Measurements from ENCODE around the gene CHEK1.

DNA sequence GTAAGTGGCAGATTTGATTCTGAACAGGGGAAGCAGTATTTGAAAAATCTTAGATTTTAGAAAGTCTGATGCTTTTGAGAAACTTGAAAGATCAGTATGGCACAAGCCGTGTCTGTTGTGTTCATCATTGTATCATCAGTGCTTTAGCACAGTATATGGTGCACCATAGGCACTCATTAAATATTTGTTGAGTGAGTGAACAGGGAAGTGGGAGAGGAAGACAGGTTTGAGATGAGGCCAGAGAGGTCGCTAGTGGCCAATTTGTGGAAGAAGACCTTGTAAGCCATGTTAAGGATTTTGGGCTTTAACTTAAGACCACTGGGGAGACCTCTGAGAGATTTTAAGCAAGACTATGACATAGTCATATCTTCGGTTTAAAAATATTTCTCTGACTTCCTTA is 12.9 kb downstream of the CHEK1 start:
- TF ChIP-seq ZNF232 (CRISPR knock-in tag; IDR thresholded peaks at IDR 0.05): no peak
- TF ChIP-seq, protein P1, sequence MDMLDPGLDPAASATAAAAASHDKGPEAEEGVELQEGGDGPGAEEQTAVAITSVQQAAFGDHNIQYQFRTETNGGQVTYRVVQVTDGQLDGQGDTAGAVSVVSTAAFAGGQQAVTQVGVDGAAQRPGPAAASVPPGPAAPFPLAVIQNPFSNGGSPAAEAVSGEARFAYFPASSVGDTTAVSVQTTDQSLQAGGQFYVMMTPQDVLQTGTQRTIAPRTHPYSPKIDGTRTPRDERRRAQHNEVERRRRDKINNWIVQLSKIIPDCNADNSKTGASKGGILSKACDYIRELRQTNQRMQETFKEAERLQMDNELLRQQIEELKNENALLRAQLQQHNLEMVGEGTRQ (CRISPR knock-in tag; IDR thresholded peaks at IDR 0.05): no peak

Data from WTC11 (cell line).